ENCODE data around the gene DACH2. TPM values are rescaled to one million over a fixed set of nuclear protein-coding genes. Genes with fewer than 3 reads are reported as not detected.

Gene DACH2
- total RNA-seq, 4 donors from 2014 or later, result 0.27 TPM; not detected in 3

- H3K27ac ChIP-seq, result no peak overlapping the region
- H3K4me1 ChIP-seq, result no peaks in the 10 kb centered on the region
- no peaks in the 10 kb centered on the region for H3K9me3 ChIP-seq
- no peak overlapping the region for H3K4me3 ChIP-seq
- TF ChIP-seq, protein P1, sequence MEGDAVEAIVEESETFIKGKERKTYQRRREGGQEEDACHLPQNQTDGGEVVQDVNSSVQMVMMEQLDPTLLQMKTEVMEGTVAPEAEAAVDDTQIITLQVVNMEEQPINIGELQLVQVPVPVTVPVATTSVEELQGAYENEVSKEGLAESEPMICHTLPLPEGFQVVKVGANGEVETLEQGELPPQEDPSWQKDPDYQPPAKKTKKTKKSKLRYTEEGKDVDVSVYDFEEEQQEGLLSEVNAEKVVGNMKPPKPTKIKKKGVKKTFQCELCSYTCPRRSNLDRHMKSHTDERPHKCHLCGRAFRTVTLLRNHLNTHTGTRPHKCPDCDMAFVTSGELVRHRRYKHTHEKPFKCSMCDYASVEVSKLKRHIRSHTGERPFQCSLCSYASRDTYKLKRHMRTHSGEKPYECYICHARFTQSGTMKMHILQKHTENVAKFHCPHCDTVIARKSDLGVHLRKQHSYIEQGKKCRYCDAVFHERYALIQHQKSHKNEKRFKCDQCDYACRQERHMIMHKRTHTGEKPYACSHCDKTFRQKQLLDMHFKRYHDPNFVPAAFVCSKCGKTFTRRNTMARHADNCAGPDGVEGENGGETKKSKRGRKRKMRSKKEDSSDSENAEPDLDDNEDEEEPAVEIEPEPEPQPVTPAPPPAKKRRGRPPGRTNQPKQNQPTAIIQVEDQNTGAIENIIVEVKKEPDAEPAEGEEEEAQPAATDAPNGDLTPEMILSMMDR (IDR thresholded peaks at IDR 0.05), result no peak
- no peak for TF ChIP-seq POLR2A (IDR thresholded peaks at IDR 0.05)
- TF ChIP-seq POLR2AphosphoS5 (IDR thresholded peaks at IDR 0.05), result no peak
- no peak for TF ChIP-seq EP300 (IDR thresholded peaks at IDR 0.05)
- 29 to 37% methylated on average over 2 of the region's 2 CpGs for WGBS, 2 donors (ENCODE audit: low coverage in 1 of 2)
- H3K27me3 ChIP-seq, result no peaks in the 10 kb centered on the region
- no peak for ATAC-seq
- no peaks in the 10 kb centered on the region for H3K36me3 ChIP-seq
Observed at GRCh38 chrX:86829786-86830185, 681.5 kb downstream of the DACH2 start.

- H3K4me3 ChIP-seq, result no peak overlapping the region
- ATAC-seq, result no peak
Observed at GRCh38 chrX:86830685-86831084, 682.4 kb downstream of the DACH2 start.

GRCh38 chrX:86845101-86845500, 696.9 kb downstream of the DACH2 start:
- no peaks in the 10 kb centered on the region for H3K27me3 ChIP-seq
- no peaks in the 10 kb centered on the region for H3K4me1 ChIP-seq
- 42 to 45% methylated on average over 2 to 3 of the region's 3 CpGs for WGBS, 2 donors (ENCODE audit: low coverage in 1 of 2)
- no peaks in the 10 kb centered on the region for H3K36me3 ChIP-seq
- no peak for TF ChIP-seq EP300 (IDR thresholded peaks at IDR 0.05)
- H3K4me3 ChIP-seq, result no peak overlapping the region
- ATAC-seq, result no peak
- no peaks in the 10 kb centered on the region for H3K9me3 ChIP-seq
- H3K27ac ChIP-seq, result no peak overlapping the region

More at GRCh38 chrX:86830685-86831084, 682.4 kb downstream of the DACH2 start:
- Histone ChIP-seq H3K9me3 (no peaks in the 10 kb centered on the region), H3K36me3 (no peaks in the 10 kb centered on the region), H3K27me3 (no peaks in the 10 kb centered on the region), H3K27ac (no peak overlapping the region), H3K4me1 (no peaks in the 10 kb centered on the region)
- TF ChIP-seq POLR2A (IDR thresholded peaks at IDR 0.05), result no peak
- TF ChIP-seq, protein P1 (IDR thresholded peaks at IDR 0.05), result no peak
- TF ChIP-seq EP300 (IDR thresholded peaks at IDR 0.05), result no peak
- no peak for TF ChIP-seq POLR2AphosphoS5 (IDR thresholded peaks at IDR 0.05)

Small RNAs within 50 kb of the gene (small RNA-seq; reads per million reads assigned to genes)
- gene FCF1P9, result 0 reads per million in 4 donors
- gene RF00026, result 0 reads per million in 4 donors

Other genes starting within 250 kb of the DACH2 start
- gene CHM, start 100.9 kb upstream of the DACH2 start, total RNA-seq, result 10 to 100 TPM; 12.5 to 25.2 (median 18.8) TPM

Measured in gastroesophageal sphincter (tissue), 4 donors.